ENCODE results near the gene AGFG2. TPM values are rescaled to one million over a fixed set of nuclear protein-coding genes. Genes with fewer than 3 reads are reported as not detected.

Gene AGFG2
- total and polyA plus RNA-seq, 4 donors: 37.2 to 48.8 (median 42.3) TPM

DNA sequence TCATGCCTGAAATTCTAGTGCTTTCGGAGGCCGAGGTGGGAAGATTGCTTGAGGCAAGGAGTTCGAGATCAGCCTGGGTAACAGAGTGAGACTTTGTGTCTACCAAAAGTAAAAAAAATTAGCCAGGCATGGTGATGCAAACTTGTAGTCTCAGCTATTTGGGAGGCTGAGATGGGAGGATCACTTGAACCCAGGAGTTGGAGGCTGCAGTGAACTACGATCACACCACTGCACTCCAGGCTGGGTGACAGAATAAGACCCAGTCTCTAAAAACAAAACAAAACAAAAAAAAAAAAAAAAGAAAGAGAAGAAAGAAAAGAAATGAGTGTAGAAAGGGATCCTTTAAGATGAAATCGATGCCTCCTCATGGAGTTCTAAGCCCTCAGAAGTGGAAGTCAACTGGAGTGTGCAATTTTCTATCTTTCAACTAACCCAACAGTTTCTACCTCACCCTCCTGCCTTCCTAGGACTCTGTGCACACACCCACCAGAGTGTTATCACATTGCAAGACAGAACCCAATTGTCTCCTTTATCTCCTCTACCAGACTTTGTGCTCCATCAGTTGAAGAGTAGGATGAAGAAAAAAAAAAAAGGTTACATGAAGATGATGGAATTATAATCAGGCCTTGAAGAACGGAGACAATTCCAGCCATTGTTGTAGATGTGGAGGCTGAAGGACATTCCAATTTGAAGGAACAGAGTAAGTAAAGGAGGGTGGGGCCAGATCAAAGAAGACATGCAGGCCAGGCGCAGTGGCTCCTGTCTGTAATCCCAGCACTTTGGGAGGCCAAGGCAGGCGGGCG lies 28.4 kb upstream of the AGFG2 start:
- Histone ChIP-seq H3K4me3 (ENCODE audit: low read depth in 1 of 3, low read length in 3 of 3) (no peak overlapping the region), H3K27me3 (ENCODE audit: control insufficient read depth in 4 of 4, insufficient read depth in 4 of 4, low read length in 3 of 4) (no peaks in the 10 kb centered on the region), H3K27ac (ENCODE audit: low read depth in 1 of 2, low read length in 2 of 2) (no peak overlapping the region), H3K9ac (ENCODE audit: low read depth in 1 of 2, low read length in 2 of 2) (no peak overlapping the region), H3K4me1 (ENCODE audit: control insufficient read depth in 4 of 4, insufficient read depth in 4 of 4, low read length in 3 of 4) (no peaks in the 10 kb centered on the region), H3K9me3 (ENCODE audit: control insufficient read depth in 4 of 4, low read length in 3 of 4) (no peaks in the 10 kb centered on the region), H3K36me3 (ENCODE audit: control insufficient read depth in 4 of 4, insufficient read depth in 3 of 4, low read depth in 1 of 4, low read length in 3 of 4) (no peaks in the 10 kb centered on the region)
- DNase-seq (ENCODE audit: low spot score): no peak
- no peak for TF ChIP-seq GABPA (IDR thresholded peaks at IDR 0.05 in 1 of 2, conservative IDR thresholded peaks at IDR 0.05 in 1 of 2)
- TF ChIP-seq SP1 (IDR thresholded peaks at IDR 0.05): no peak
- 95% methylated on average over 9 of the region's 9 CpGs for WGBS

DNA sequence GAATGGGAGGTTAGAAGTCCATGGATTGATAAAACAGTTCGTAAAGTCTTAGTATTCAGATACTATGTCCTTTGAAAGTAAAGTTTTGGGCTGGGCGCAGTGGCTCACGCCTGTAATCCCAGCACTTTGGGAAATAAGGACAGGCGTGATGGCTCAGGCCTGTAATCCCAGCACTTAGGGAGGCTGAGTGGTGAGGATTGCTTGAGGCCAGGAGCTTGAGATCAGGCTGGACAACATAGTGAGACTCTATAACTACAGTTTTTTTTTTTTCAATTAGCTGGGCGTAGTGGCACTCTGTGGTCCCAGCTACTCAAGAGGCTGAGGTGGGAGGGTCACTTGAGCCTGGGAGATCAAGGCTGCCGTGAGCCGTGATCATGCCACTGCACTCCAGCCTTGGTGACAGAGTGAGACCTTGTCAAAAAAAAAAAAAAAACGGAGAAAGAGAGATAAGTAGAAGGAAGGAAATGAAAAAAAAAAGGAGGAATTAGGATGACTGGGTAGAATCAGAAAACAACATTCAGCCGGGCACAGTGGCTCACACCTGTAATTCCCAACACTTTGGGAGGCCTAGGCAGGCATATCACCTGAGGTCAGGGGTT lies 25.7 kb upstream of the AGFG2 start:
- Histone ChIP-seq H3K9me3 (ENCODE audit: control insufficient read depth in 4 of 4, low read length in 3 of 4) (no peaks in the 10 kb centered on the region), H3K27ac (ENCODE audit: low read depth in 1 of 2, low read length in 2 of 2) (no peak overlapping the region), H3K27me3 (ENCODE audit: control insufficient read depth in 4 of 4, insufficient read depth in 4 of 4, low read length in 3 of 4) (no peaks in the 10 kb centered on the region), H3K4me1 (ENCODE audit: control insufficient read depth in 4 of 4, insufficient read depth in 4 of 4, low read length in 3 of 4) (no peaks in the 10 kb centered on the region), H3K9ac (ENCODE audit: low read depth in 1 of 2, low read length in 2 of 2) (no peak overlapping the region), H3K36me3 (ENCODE audit: control insufficient read depth in 4 of 4, insufficient read depth in 3 of 4, low read depth in 1 of 4, low read length in 3 of 4) (no peaks in the 10 kb centered on the region), H3K4me3 (ENCODE audit: low read depth in 1 of 3, low read length in 3 of 3) (no peak overlapping the region)
- DNase-seq (ENCODE audit: low spot score): no peak
- WGBS: 89% methylated on average over 9 of the region's 9 CpGs
- no peak for TF ChIP-seq NR2F2 (IDR thresholded peaks at IDR 0.05)
- no peak for TF ChIP-seq TAF1 (conservative IDR thresholded peaks at IDR 0.05)
- no peak for TF ChIP-seq HNF4A (conservative IDR thresholded peaks at IDR 0.05)
- no peak for TF ChIP-seq FOXA1 (IDR thresholded peaks at IDR 0.05)
- TF ChIP-seq EGR1 (IDR thresholded peaks at IDR 0.05; ENCODE audit: low read depth in 2 of 2): no peak

DNA sequence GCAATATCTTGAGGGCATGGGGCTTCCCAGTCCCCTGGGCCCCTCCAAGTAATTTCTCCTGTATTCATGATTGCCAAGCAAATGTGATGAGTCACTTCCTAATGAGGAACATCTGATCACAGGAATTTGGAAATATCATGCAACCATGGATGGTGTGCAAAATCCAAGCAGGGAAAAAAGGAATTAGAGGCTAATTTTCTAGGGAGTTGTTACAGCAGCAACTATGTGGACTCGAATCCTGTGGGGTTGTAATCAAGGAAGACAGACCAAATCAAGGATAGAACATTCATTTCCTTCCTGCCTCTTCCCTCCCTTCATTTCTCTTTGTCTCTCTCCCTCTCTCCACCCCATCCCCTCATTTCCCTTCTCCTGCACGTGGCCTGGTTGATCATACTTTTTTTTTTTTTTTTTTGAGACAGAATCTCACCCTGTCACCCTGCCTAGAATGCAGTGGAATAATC lies 23.9 kb upstream of the AGFG2 start:
- DNase-seq (ENCODE audit: low spot score): no peak
- Histone ChIP-seq H3K9me3 (ENCODE audit: control insufficient read depth in 4 of 4, low read length in 3 of 4) (no peaks in the 10 kb centered on the region), H3K27ac (ENCODE audit: low read depth in 1 of 2, low read length in 2 of 2) (no peak overlapping the region), H3K9ac (ENCODE audit: low read depth in 1 of 2, low read length in 2 of 2) (no peak overlapping the region), H3K27me3 (ENCODE audit: control insufficient read depth in 4 of 4, insufficient read depth in 4 of 4, low read length in 3 of 4) (no peaks in the 10 kb centered on the region), H3K36me3 (ENCODE audit: control insufficient read depth in 4 of 4, insufficient read depth in 3 of 4, low read depth in 1 of 4, low read length in 3 of 4) (no peaks in the 10 kb centered on the region), H3K4me1 (ENCODE audit: control insufficient read depth in 4 of 4, insufficient read depth in 4 of 4, low read length in 3 of 4) (no peaks in the 10 kb centered on the region), H3K4me3 (ENCODE audit: low read depth in 1 of 3, low read length in 3 of 3) (no peak overlapping the region)
- TF ChIP-seq GABPA (IDR thresholded peaks at IDR 0.05 in 1 of 2, conservative IDR thresholded peaks at IDR 0.05 in 1 of 2) (no peak), JUND (IDR thresholded peaks at IDR 0.05) (no peak), TAF1 (conservative IDR thresholded peaks at IDR 0.05) (no peak), FOXA1 (IDR thresholded peaks at IDR 0.05) (no peak), EGR1 (IDR thresholded peaks at IDR 0.05; ENCODE audit: low read depth in 2 of 2) (no peak), RXRA (IDR thresholded peaks at IDR 0.05) (no peak), YY1 (IDR thresholded peaks at IDR 0.05) (no peak), HNF4A (conservative IDR thresholded peaks at IDR 0.05) (no peak), RAD21 (IDR thresholded peaks at IDR 0.05) (no peak), HNF4G (IDR thresholded peaks at IDR 0.05) (no peak)
- TF ChIP-seq, protein P1, sequence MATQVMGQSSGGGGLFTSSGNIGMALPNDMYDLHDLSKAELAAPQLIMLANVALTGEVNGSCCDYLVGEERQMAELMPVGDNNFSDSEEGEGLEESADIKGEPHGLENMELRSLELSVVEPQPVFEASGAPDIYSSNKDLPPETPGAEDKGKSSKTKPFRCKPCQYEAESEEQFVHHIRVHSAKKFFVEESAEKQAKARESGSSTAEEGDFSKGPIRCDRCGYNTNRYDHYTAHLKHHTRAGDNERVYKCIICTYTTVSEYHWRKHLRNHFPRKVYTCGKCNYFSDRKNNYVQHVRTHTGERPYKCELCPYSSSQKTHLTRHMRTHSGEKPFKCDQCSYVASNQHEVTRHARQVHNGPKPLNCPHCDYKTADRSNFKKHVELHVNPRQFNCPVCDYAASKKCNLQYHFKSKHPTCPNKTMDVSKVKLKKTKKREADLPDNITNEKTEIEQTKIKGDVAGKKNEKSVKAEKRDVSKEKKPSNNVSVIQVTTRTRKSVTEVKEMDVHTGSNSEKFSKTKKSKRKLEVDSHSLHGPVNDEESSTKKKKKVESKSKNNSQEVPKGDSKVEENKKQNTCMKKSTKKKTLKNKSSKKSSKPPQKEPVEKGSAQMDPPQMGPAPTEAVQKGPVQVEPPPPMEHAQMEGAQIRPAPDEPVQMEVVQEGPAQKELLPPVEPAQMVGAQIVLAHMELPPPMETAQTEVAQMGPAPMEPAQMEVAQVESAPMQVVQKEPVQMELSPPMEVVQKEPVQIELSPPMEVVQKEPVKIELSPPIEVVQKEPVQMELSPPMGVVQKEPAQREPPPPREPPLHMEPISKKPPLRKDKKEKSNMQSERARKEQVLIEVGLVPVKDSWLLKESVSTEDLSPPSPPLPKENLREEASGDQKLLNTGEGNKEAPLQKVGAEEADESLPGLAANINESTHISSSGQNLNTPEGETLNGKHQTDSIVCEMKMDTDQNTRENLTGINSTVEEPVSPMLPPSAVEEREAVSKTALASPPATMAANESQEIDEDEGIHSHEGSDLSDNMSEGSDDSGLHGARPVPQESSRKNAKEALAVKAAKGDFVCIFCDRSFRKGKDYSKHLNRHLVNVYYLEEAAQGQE (IDR thresholded peaks at IDR 0.05): no peak
- TF ChIP-seq, protein P2, sequence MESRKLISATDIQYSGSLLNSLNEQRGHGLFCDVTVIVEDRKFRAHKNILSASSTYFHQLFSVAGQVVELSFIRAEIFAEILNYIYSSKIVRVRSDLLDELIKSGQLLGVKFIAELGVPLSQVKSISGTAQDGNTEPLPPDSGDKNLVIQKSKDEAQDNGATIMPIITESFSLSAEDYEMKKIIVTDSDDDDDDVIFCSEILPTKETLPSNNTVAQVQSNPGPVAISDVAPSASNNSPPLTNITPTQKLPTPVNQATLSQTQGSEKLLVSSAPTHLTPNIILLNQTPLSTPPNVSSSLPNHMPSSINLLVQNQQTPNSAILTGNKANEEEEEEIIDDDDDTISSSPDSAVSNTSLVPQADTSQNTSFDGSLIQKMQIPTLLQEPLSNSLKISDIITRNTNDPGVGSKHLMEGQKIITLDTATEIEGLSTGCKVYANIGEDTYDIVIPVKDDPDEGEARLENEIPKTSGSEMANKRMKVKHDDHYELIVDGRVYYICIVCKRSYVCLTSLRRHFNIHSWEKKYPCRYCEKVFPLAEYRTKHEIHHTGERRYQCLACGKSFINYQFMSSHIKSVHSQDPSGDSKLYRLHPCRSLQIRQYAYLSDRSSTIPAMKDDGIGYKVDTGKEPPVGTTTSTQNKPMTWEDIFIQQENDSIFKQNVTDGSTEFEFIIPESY (IDR thresholded peaks at IDR 0.05): no peak
- TF ChIP-seq, protein P3, sequence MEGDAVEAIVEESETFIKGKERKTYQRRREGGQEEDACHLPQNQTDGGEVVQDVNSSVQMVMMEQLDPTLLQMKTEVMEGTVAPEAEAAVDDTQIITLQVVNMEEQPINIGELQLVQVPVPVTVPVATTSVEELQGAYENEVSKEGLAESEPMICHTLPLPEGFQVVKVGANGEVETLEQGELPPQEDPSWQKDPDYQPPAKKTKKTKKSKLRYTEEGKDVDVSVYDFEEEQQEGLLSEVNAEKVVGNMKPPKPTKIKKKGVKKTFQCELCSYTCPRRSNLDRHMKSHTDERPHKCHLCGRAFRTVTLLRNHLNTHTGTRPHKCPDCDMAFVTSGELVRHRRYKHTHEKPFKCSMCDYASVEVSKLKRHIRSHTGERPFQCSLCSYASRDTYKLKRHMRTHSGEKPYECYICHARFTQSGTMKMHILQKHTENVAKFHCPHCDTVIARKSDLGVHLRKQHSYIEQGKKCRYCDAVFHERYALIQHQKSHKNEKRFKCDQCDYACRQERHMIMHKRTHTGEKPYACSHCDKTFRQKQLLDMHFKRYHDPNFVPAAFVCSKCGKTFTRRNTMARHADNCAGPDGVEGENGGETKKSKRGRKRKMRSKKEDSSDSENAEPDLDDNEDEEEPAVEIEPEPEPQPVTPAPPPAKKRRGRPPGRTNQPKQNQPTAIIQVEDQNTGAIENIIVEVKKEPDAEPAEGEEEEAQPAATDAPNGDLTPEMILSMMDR (IDR thresholded peaks at IDR 0.05; ENCODE audit: low read depth, low read length, missing input control): no peak
- TF ChIP-seq, protein P4, sequence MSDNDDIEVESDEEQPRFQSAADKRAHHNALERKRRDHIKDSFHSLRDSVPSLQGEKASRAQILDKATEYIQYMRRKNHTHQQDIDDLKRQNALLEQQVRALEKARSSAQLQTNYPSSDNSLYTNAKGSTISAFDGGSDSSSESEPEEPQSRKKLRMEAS (IDR thresholded peaks at IDR 0.05): no peak
- 56% methylated on average over 2 of the region's 2 CpGs for WGBS

All from liver (tissue), 9 donors.